HCT116 (cell line): ENCODE measurements around the gene TLCD1.

Source experiments
- CTCF ChIP-seq, 3 experiments: fragments of 200-600 bp in 1 of 3; sonication (generic) in 1 of 3; IDR thresholded peaks in 2 of 3; conservative IDR thresholded peaks in 1 of 3; 2 replicates each; pipeline ENCODE4 v1.5.1; 2012 to 2017; ENCODE audit warnings: low read depth in 2 of 3, low read length in 2 of 3, antibody characterized with exemption in 1 of 3, borderline replicate concordance in 1 of 3, control low read depth in 1 of 3, mild to moderate bottlenecking in 1 of 3, mixed read lengths in 1 of 3, mixed run types in 1 of 3, moderate library complexity in 1 of 3; ENCODE audit not compliant: insufficient read depth in 1 of 3
- POLR2A ChIP-seq: IDR thresholded peaks from 2 replicates; pipeline ENCODE4 v1.7.0; 2011; ENCODE audit warnings: borderline replicate concordance; ENCODE audit not compliant: insufficient read depth, insufficient read length; ENCODE audit errors: extremely low read depth
- RAD21 ChIP-seq: IDR thresholded peaks from 2 replicates; pipeline ENCODE4 v1.6.1; 2012; ENCODE audit warnings: low read depth, mild to moderate bottlenecking

GRCh38 chr17:28726627-28727491 lies 826 bp upstream of the TLCD1 start:
- peak; percentile 99 for TF ChIP-seq CTCF (IDR thresholded peaks at IDR 0.05 in 2 of 3, conservative IDR thresholded peaks at IDR 0.05 in 1 of 3; ENCODE audit: borderline replicate concordance in 1 of 3, insufficient read depth in 1 of 3, low read depth in 2 of 3, low read length in 2 of 3)
- peak; percentile 100 for TF ChIP-seq RAD21
- peak; percentile 18 for TF ChIP-seq POLR2A
